SK-N-SH (cell line): ENCODE data around the gene TTC23. TPM values are rescaled to one million over a fixed set of nuclear protein-coding genes. Genes with fewer than 3 reads are reported as not detected.

Experiments used
- CTCF ChIA-PET: fragments of 300-600, 350-600 bp; formaldehyde crosslinking; extraction: SDS; loops from one replicate; lab custom pipeline; 2021; lab: Yijun Ruan, JAX
- POLR2A ChIA-PET: fragments of 350-600 bp; sonication (Branson Sonifier 250); formaldehyde crosslinking; extraction: SDS; loops from one replicate; lab custom pipeline; 2020; ENCODE audit warnings: antibody characterized with exemption, inconsistent platforms; lab: Yijun Ruan, JAX
- DNase-seq: peaks from one replicate; pipeline ENCODE4 v3.0.0; 2012
- H2AFZ ChIP-seq: fragments of 200-600 bp; sonication (generic); 2 replicates; pipeline ENCODE4 v1.8.1; 2016; ENCODE audit warnings: antibody characterized with exemption, mild to moderate bottlenecking, low read depth
- H3F3A ChIP-seq: fragments of 200-600 bp; sonication (generic); replicated peaks from 2 replicates; pipeline ENCODE3; 2016; ENCODE audit warnings: antibody characterized with exemption, mild to moderate bottlenecking; ENCODE audit not compliant: insufficient read depth
- H3K27ac ChIP-seq, 2 experiments: fragments of 200-500 bp in 1 of 2; fragments of 200-600 bp in 1 of 2; sonication (Bioruptor generic) in 1 of 2; sonication (generic), shearing (Covaris generic) in 1 of 2; 2 replicates each; pipeline versions ENCODE4 v1.5.1 to v1.6.1; 2014 to 2016; ENCODE audit warnings: low read depth in 2 of 2, inconsistent platforms in 1 of 2, low read length in 1 of 2, mild to moderate bottlenecking in 1 of 2, mixed read lengths in 1 of 2
- H3K27me3 ChIP-seq: fragments of 200-600 bp; sonication (generic), shearing (Covaris generic); 2 replicates; pipeline ENCODE4 v1.6.1; 2016; ENCODE audit warnings: mixed run types; ENCODE audit not compliant: insufficient read depth
- H3K36me3 ChIP-seq, 2 experiments: fragments of 200-500 bp in 1 of 2; fragments of 200-600 bp in 1 of 2; sonication (Bioruptor generic) in 1 of 2; sonication (generic) in 1 of 2; replicated peaks in 1 of 2; 2 replicates each; pipeline versions ENCODE3 to v1.5.1; 2014 to 2016; ENCODE audit warnings: low read length in 1 of 2, mild to moderate bottlenecking in 1 of 2; ENCODE audit not compliant: insufficient read depth in 2 of 2, control insufficient read depth in 1 of 2
- H3K4me1 ChIP-seq, 2 experiments: fragments of 200-500 bp in 1 of 2; fragments of 200-600 bp in 1 of 2; sonication (Bioruptor generic) in 1 of 2; sonication (generic), shearing (Covaris generic) in 1 of 2; 2 replicates each; pipeline versions ENCODE4 v1.5.1 to v1.6.1; 2014 to 2016; ENCODE audit warnings: low read depth in 1 of 2, low read length in 1 of 2, mixed run types in 1 of 2; ENCODE audit not compliant: insufficient read depth in 2 of 2, control insufficient read depth in 1 of 2
- H3K4me2 ChIP-seq: fragments of 200-600 bp; sonication (generic), shearing (Covaris generic); 2 replicates; pipeline ENCODE4 v1.6.1; 2017; ENCODE audit warnings: mixed run types
- H3K4me3 ChIP-seq, 2 experiments: fragments of 200-500 bp in 1 of 2; fragments of 200-600 bp in 1 of 2; sonication (Bioruptor generic) in 1 of 2; sonication (generic), shearing (Covaris generic) in 1 of 2; 2 replicates each; pipeline versions ENCODE4 v1.5.1 to v1.8.1; 2014 to 2016; ENCODE audit warnings: low read depth in 2 of 2, inconsistent platforms in 1 of 2, low read length in 1 of 2, mild to moderate bottlenecking in 1 of 2, mixed read lengths in 1 of 2, moderate library complexity in 1 of 2
- H3K79me2 ChIP-seq: fragments of 200-600 bp; sonication (generic); 2 replicates; pipeline ENCODE4 v1.8.1; 2017; ENCODE audit warnings: mild to moderate bottlenecking; ENCODE audit not compliant: insufficient read depth
- H3K9ac ChIP-seq: fragments of 200-600 bp; sonication (generic); 2 replicates; pipeline ENCODE4 v1.6.1; 2017; ENCODE audit warnings: mixed run types
- H3K9me2 ChIP-seq: fragments of 200-600 bp; sonication (generic); 2 replicates; pipeline ENCODE4 v1.6.1; 2017; ENCODE audit warnings: mixed run types
- H3K9me3 ChIP-seq: fragments of 200-600 bp; sonication (generic); 2 replicates; pipeline ENCODE4 v1.6.1; 2017; ENCODE audit warnings: mixed run types, mild to moderate bottlenecking, moderate library complexity
- H4K20me1 ChIP-seq: fragments of 200-600 bp; sonication (generic); 2 replicates; pipeline ENCODE4 v1.6.1; 2017; ENCODE audit warnings: mild to moderate bottlenecking, mixed run types; ENCODE audit not compliant: insufficient read depth
- ELF1 ChIP-seq: IDR thresholded peaks from 2 replicates; pipeline ENCODE4 v1.4.0; 2012
- EZH2phosphoT487 ChIP-seq: fragments of 200-600 bp; sonication (generic); IDR thresholded peaks from 2 replicates; pipeline ENCODE4 v1.6.1; 2017; ENCODE audit warnings: low read depth, mixed run types, mild to moderate bottlenecking, antibody characterized with exemption, moderate library complexity, borderline replicate concordance
- FOSL2 ChIP-seq: IDR thresholded peaks from 2 replicates; pipeline ENCODE4 v1.4.0; 2012; ENCODE audit warnings: low read depth, mild to moderate bottlenecking, moderate library complexity, borderline replicate concordance
- GABPA ChIP-seq: IDR thresholded peaks from 2 replicates; pipeline ENCODE4 v1.4.0; 2012; ENCODE audit warnings: low read depth, mild to moderate bottlenecking
- GATA2 ChIP-seq: sonication (generic); formaldehyde crosslinking; IDR thresholded peaks from 2 replicates; pipeline ENCODE4 v1.5.0; 2020; ENCODE audit warnings: mild to moderate bottlenecking, missing genetic modification reagents
- MEF2A ChIP-seq: IDR thresholded peaks from 2 replicates; pipeline ENCODE4 v1.4.0; 2012; ENCODE audit warnings: low read depth, borderline replicate concordance
- NFIC ChIP-seq: IDR thresholded peaks from 2 replicates; pipeline ENCODE4 v1.4.0; 2012; ENCODE audit warnings: borderline replicate concordance
- POLR2AphosphoS5 ChIP-seq: IDR thresholded peaks from 2 replicates; pipeline ENCODE4 v1.6.1; 2012; ENCODE audit warnings: low read depth, low read length
- RAD21 ChIP-seq: IDR thresholded peaks from 2 replicates; pipeline ENCODE4 v1.6.1; 2012; ENCODE audit warnings: mild to moderate bottlenecking, low read length
- RCOR1 ChIP-seq: fragments of 150-350 bp; IDR thresholded peaks from 2 replicates; pipeline ENCODE4 v1.6.1; 2017; ENCODE audit warnings: antibody characterized with exemption, low read length
- TCF12 ChIP-seq: IDR thresholded peaks from 2 replicates; pipeline ENCODE4 v1.4.0; 2012
- YY1 ChIP-seq: IDR thresholded peaks from 2 replicates; pipeline ENCODE4 v1.4.0; 2012; ENCODE audit warnings: low read depth, mild to moderate bottlenecking
- WGBS: methylation state at CpG from one replicate; pipeline ENCODE4 v1.1.6; 2017; ENCODE audit warnings: low lambda C conversion rate; 5-methylcytosine and 5-hydroxymethylcytosine counted together
- polyA plus RNA-seq, 3 experiments: library from polyadenylated mRNA; depleted of rRNA; stranded (reverse); fragments of >200 nt; gene quantifications; 2 replicates each; pipeline ENCODE4 v1.2.3, GENCODE V29; 2012

The TTC23 gene
- polyA plus RNA-seq, 1 of the 3 experiments (the other 2 are of a cell fraction) = 0.79 TPM

DNA sequence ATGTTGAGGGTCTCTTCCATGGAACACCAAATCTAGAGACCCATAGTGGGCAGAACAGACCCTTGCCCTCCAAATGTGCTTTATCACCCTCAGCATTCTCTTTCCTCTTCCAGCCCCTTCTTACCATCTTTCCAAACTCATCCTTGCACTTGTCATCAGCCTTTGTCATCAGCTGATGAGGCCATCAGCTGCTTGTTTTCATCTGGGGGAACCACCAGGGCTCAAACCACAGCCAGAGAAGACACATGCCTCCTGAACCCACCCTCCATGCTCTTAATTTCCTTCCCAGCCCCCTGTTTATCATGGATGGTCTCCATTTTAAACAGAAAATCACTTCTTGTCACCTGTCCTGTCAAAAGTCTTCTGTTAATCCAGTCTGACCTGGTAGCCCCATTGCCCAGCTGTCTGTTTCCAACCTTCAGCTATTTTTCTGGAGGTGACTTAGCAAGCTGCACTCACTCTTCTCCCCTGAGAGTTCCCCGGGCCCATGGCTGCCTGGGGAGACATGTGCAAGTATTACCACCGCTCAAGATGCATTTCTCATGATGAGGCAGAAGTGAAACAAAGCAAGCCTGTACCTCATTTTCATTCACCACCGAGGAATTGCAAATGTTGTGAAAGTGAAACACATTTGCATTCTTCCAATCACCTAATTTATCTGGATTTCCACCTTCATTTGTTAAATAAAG, 159.2 kb downstream of the TTC23 start:
- Histone ChIP-seq H3K4me1 (no peaks in the 10 kb centered on the region), H3K27me3 (no peaks in the 10 kb centered on the region), H4K20me1 (no peaks in the 10 kb centered on the region), H2AFZ (no peak overlapping the region), H3K27ac (no peak overlapping the region), H3K4me3 (no peak overlapping the region), H3K9me3 (no peaks in the 10 kb centered on the region)
- WGBS = 66% methylated on average over 3 of the region's 3 CpGs
- POLR2A ChIA-PET = no interaction called here
- TF ChIP-seq RAD21 (no peak), GABPA (no peak), GATA2 (no peak), NFIC (no peak), RCOR1 (no peak)
- TF ChIP-seq, all 33 proteins: peak for 0
- Histone ChIP-seq H3K4me2 (no peak overlapping the region), H3K9ac (no peak overlapping the region), H3K36me3 (no peaks in the 10 kb centered on the region), H3K9me2 (no peaks in the 10 kb centered on the region), H3K79me2 (no peaks in the 10 kb centered on the region), H3F3A (peaks cover 4% of the 10 kb centered on the region)
- CTCF ChIA-PET = interaction anchor here (0.7 to 3.9 kb wide), 6 partner anchors 11 to 647 kb away, joined by 3 to 19 read pairs (median 4); partner anchors contain the start of gene SYNM
- DNase-seq = no peak

DNA sequence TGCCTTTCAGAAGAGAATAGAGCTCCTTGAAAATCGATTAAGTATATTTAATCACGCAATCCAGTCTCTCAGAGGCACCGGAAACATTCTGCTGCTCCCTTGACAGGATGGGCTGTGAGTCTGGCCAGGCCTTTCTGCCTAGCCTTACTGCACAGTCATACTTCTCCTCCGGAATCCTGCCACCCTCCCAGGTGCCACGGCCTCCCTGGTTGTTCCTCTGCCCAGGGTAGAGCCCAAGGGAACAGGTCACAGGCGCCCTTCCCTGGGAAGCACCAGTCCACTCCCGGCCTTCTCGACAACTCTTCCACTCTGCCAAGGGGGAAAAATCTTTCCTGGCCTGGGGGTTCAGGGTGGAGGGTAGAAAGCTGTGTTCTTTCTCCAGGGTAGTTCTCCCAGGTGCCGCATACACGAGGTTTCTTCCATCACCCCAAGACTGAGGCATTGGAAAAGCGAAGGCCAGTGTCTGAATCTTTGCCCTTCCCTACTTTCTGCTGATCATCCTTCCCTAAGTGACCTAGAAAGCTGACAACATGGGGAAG, 161.9 kb downstream of the TTC23 start:
- Histone ChIP-seq H3K4me3 (no peak overlapping the region), H3K4me1 (no peaks in the 10 kb centered on the region), H3K9me3 (no peaks in the 10 kb centered on the region), H3K36me3 (no peaks in the 10 kb centered on the region), H3K27me3 (no peaks in the 10 kb centered on the region), H2AFZ (no peak overlapping the region), H3K4me2 (no peak overlapping the region), H3K9me2 (no peaks in the 10 kb centered on the region), H4K20me1 (no peaks in the 10 kb centered on the region), H3F3A (peaks cover 4% of the 10 kb centered on the region), H3K79me2 (no peaks in the 10 kb centered on the region), H3K9ac (no peak overlapping the region), H3K27ac (no peak overlapping the region)
- POLR2A ChIA-PET = no interaction called here
- 71% methylated on average over 9 of the region's 11 CpGs for WGBS
- no peak for DNase-seq
- CTCF ChIA-PET = interaction anchor here (0.5 to 3.3 kb wide), 6 partner anchors 11 to 644 kb away, joined by 3 to 12 read pairs (median 4); partner anchors contain the start of gene SYNM
- TF ChIP-seq MEF2A (no peak), POLR2AphosphoS5 (no peak), ELF1 (no peak), FOSL2 (no peak), YY1 (no peak), TCF12 (no peak), EZH2phosphoT487 (no peak)

DNA sequence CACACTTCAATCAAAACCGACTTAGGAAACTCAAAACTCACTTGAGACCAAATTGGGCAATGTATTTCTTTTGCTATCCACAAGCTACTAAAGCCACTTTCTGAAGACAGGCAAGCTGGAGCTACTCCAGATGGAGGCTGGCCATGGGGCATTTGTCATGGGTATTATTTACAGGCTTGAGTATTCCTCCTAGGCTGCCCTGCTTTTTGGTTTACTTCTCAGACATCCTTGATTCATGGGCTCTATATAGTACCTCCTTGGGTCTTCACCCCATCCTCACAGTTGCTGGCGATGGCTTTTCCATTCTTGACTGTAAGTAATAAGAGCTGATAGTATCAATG, 163.1 kb downstream of the TTC23 start:
- 89% methylated on average over 2 of the region's 2 CpGs for WGBS
- peaks cover 4% of the 10 kb centered on the region for H3F3A ChIP-seq
- H3K27ac ChIP-seq = no peak overlapping the region
- H3K9me3 ChIP-seq = no peaks in the 10 kb centered on the region
- no peaks in the 10 kb centered on the region for H3K27me3 ChIP-seq
- no peak overlapping the region for H2AFZ ChIP-seq
- TF ChIP-seq YY1 (no peak), MEF2A (no peak)
- H3K4me3 ChIP-seq = no peak overlapping the region
- H3K4me1 ChIP-seq = no peaks in the 10 kb centered on the region
- H3K79me2 ChIP-seq = no peaks in the 10 kb centered on the region
- H4K20me1 ChIP-seq = no peaks in the 10 kb centered on the region
- POLR2A ChIA-PET = no interaction called here
- no peak overlapping the region for H3K9ac ChIP-seq
- H3K36me3 ChIP-seq = no peaks in the 10 kb centered on the region
- no peaks in the 10 kb centered on the region for H3K9me2 ChIP-seq
- no peak overlapping the region for H3K4me2 ChIP-seq
- DNase-seq = no peak
- CTCF ChIA-PET = interaction anchor here (1.0 to 3.3 kb wide), 6 partner anchors 10 to 643 kb away, joined by 3 to 12 read pairs (median 6); partner anchors contain the start of gene SYNM

Other genes with a start within 250 kb of the TTC23 start
- not detected in 2 replicates for gene PGPEP1L, start 241.8 kb downstream of the TTC23 start, polyA plus RNA-seq (2012; rRNA removed)
- gene SYNM, start 144.5 kb downstream of the TTC23 start, polyA plus RNA-seq (2012; rRNA removed) = 4.3 and 5.0 TPM in 2 replicates
- 15.2 and 18.3 TPM in 2 replicates for gene LRRC28, start 1.9 kb upstream of the TTC23 start, polyA plus RNA-seq (2012; rRNA removed)